ENCODE measurements around the gene ICA1. TPM values are rescaled to one million over a fixed set of nuclear protein-coding genes. Genes with fewer than 3 reads are reported as not detected.

Gene ICA1
- total RNA-seq, 1 donor from 2014 or later: 25.5 TPM

GRCh38 chr7:8236780-8237407 is 25.1 kb downstream of the ICA1 start:
- H3K4me3 ChIP-seq: no peak overlapping the region
- H3K27ac ChIP-seq: no peak overlapping the region
- TF ChIP-seq POLR2A (IDR thresholded peaks at IDR 0.05): no peak
- TF ChIP-seq, protein P1, sequence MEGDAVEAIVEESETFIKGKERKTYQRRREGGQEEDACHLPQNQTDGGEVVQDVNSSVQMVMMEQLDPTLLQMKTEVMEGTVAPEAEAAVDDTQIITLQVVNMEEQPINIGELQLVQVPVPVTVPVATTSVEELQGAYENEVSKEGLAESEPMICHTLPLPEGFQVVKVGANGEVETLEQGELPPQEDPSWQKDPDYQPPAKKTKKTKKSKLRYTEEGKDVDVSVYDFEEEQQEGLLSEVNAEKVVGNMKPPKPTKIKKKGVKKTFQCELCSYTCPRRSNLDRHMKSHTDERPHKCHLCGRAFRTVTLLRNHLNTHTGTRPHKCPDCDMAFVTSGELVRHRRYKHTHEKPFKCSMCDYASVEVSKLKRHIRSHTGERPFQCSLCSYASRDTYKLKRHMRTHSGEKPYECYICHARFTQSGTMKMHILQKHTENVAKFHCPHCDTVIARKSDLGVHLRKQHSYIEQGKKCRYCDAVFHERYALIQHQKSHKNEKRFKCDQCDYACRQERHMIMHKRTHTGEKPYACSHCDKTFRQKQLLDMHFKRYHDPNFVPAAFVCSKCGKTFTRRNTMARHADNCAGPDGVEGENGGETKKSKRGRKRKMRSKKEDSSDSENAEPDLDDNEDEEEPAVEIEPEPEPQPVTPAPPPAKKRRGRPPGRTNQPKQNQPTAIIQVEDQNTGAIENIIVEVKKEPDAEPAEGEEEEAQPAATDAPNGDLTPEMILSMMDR (IDR thresholded peaks at IDR 0.05): no peak
- no peak for TF ChIP-seq POLR2AphosphoS5 (IDR thresholded peaks at IDR 0.05; ENCODE audit: insufficient read depth in 1 of 2, low read depth in 1 of 2)
- no peak for DNase-seq (ENCODE audit: extremely low spot score in 2 of 2)
- no peaks in the 10 kb centered on the region for H3K36me3 ChIP-seq
- no peaks in the 10 kb centered on the region for H3K27me3 ChIP-seq
- H3K4me1 ChIP-seq: no peaks in the 10 kb centered on the region
- H3K9me3 ChIP-seq: no peaks in the 10 kb centered on the region
- intact Hi-C loops (cut with DNase I): no loop called here

- intact Hi-C loops (cut with DNase I): no loop called here
- H3K4me1 ChIP-seq: no peaks in the 10 kb centered on the region
- H3K36me3 ChIP-seq: no peaks in the 10 kb centered on the region
- H3K27ac ChIP-seq: no peak overlapping the region
- TF ChIP-seq POLR2AphosphoS5 (IDR thresholded peaks at IDR 0.05; ENCODE audit: insufficient read depth in 1 of 2, low read depth in 1 of 2) (no peak), POLR2A (IDR thresholded peaks at IDR 0.05) (no peak)
- H3K4me3 ChIP-seq: no peak overlapping the region
- no peaks in the 10 kb centered on the region for H3K9me3 ChIP-seq
- H3K27me3 ChIP-seq: no peaks in the 10 kb centered on the region
- DNase-seq (ENCODE audit: extremely low spot score in 2 of 2): no peak
These were observed 28.7 kb downstream of the ICA1 start for GRCh38 chr7:8232999-8233847.

DNA sequence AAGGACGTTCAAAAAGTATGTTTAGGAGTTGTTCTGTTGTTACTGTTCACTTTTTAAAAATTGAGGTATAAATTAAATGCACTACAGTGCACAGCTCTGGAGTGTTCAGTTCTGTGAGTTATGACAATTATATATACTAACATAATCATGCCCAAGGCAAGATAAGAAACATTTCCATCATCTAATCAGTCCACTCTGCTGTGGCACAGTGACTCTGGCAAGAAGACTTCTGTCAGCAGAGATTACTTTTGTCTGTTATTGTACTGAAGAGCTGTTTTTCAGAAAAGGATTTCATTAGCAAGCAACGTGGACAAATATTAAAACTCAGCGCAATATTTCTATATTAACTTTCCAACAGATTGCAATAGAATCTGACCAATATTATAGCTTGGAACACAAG is 32.0 kb downstream of the ICA1 start:
- Histone ChIP-seq H3K36me3 (no peaks in the 10 kb centered on the region), H3K9me3 (no peaks in the 10 kb centered on the region), H3K4me1 (no peaks in the 10 kb centered on the region), H3K27me3 (no peaks in the 10 kb centered on the region), H3K27ac (no peak overlapping the region), H3K4me3 (no peak overlapping the region)
- no peak for DNase-seq (ENCODE audit: extremely low spot score in 2 of 2)
- intact Hi-C loops (cut with DNase I): no loop called here
- TF ChIP-seq POLR2AphosphoS5 (IDR thresholded peaks at IDR 0.05; ENCODE audit: insufficient read depth in 1 of 2, low read depth in 1 of 2): no peak
- no peak for TF ChIP-seq POLR2A (IDR thresholded peaks at IDR 0.05)
- TF ChIP-seq, protein P1 (IDR thresholded peaks at IDR 0.05): no peak

DNA sequence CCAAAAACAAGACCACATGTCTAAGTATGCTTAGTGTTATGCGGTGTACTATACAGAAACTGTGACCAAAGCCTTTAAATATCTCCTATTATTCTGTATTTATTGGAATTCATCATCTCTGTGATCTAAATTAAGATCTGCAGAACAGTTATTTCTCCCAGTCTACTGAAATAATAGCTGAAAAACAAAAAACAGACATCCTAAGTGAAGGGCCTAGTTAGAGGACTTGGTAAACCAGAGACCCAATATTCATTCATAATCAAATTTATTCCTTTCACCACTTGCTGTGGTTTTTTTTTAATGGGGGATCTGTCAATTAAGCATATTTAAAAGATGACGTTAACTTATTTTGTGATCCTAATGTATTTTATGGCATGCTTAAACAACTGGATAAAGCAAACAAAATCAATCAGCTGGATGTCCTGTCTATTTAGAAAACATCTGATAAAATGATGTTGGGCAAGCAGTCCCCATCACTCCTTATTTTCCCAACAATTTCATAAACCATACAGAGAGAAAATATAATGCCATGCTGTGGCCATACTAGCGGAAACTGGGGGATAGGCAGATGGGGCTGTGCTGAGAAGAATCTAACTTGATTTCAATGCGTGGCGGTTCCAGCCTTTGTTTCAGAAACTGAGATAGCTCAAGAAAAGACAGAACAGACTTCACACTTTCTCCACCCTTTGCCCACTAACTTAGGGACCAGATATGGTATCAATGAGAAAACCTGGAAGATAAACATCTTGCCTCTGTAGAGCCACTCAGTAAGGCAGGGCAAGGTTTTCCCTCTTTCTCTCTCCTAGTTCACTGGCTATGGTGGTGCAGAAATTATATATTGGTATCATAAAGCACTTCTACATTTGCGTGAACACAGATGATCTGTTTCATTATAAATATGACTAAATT is 32.9 kb downstream of the ICA1 start:
- no peaks in the 10 kb centered on the region for H3K27me3 ChIP-seq
- intact Hi-C loops (cut with DNase I): no loop called here
- no peak for DNase-seq (ENCODE audit: extremely low spot score in 2 of 2)
- H3K9me3 ChIP-seq: no peaks in the 10 kb centered on the region
- H3K36me3 ChIP-seq: no peaks in the 10 kb centered on the region
- no peak overlapping the region for H3K27ac ChIP-seq
- H3K4me1 ChIP-seq: no peaks in the 10 kb centered on the region
- no peak overlapping the region for H3K4me3 ChIP-seq
- TF ChIP-seq, protein P1 (IDR thresholded peaks at IDR 0.05): no peak
- no peak for TF ChIP-seq POLR2AphosphoS5 (IDR thresholded peaks at IDR 0.05; ENCODE audit: insufficient read depth in 1 of 2, low read depth in 1 of 2)
- no peak for TF ChIP-seq POLR2A (IDR thresholded peaks at IDR 0.05)

- intact Hi-C loops (cut with DNase I): no loop called here
- Histone ChIP-seq H3K27me3 (no peaks in the 10 kb centered on the region), H3K36me3 (no peaks in the 10 kb centered on the region), H3K4me3 (no peak overlapping the region), H3K4me1 (no peaks in the 10 kb centered on the region), H3K9me3 (no peaks in the 10 kb centered on the region), H3K27ac (no peak overlapping the region)
- TF ChIP-seq, protein P1 (IDR thresholded peaks at IDR 0.05): no peak
- TF ChIP-seq POLR2A (IDR thresholded peaks at IDR 0.05) (no peak), POLR2AphosphoS5 (IDR thresholded peaks at IDR 0.05; ENCODE audit: insufficient read depth in 1 of 2, low read depth in 1 of 2) (no peak)
- no peak for DNase-seq (ENCODE audit: extremely low spot score in 2 of 2)
These were observed 33.9 kb downstream of the ICA1 start for GRCh38 chr7:8228068-8228467.
